HG03175 (cell line): Measurements from ENCODE around the gene IQGAP1.
"Not testable (repeated sequence)": the region's sequence is repeated elsewhere in the genome, so short reads cannot be mapped to it uniquely, and the experiment has no call there.

Experiments used
- ATAC-seq: cut with Tn5 transposase; IDR thresholded peaks from one replicate; pipeline ENCODE4 v1.9.1; 2021; ENCODE audit warnings: mild to moderate bottlenecking, moderate library complexity; ENCODE audit not compliant: unreplicated experiment

IQGAP1 gene, protein sequence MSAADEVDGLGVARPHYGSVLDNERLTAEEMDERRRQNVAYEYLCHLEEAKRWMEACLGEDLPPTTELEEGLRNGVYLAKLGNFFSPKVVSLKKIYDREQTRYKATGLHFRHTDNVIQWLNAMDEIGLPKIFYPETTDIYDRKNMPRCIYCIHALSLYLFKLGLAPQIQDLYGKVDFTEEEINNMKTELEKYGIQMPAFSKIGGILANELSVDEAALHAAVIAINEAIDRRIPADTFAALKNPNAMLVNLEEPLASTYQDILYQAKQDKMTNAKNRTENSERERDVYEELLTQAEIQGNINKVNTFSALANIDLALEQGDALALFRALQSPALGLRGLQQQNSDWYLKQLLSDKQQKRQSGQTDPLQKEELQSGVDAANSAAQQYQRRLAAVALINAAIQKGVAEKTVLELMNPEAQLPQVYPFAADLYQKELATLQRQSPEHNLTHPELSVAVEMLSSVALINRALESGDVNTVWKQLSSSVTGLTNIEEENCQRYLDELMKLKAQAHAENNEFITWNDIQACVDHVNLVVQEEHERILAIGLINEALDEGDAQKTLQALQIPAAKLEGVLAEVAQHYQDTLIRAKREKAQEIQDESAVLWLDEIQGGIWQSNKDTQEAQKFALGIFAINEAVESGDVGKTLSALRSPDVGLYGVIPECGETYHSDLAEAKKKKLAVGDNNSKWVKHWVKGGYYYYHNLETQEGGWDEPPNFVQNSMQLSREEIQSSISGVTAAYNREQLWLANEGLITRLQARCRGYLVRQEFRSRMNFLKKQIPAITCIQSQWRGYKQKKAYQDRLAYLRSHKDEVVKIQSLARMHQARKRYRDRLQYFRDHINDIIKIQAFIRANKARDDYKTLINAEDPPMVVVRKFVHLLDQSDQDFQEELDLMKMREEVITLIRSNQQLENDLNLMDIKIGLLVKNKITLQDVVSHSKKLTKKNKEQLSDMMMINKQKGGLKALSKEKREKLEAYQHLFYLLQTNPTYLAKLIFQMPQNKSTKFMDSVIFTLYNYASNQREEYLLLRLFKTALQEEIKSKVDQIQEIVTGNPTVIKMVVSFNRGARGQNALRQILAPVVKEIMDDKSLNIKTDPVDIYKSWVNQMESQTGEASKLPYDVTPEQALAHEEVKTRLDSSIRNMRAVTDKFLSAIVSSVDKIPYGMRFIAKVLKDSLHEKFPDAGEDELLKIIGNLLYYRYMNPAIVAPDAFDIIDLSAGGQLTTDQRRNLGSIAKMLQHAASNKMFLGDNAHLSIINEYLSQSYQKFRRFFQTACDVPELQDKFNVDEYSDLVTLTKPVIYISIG (N-terminal part only)

DNA sequence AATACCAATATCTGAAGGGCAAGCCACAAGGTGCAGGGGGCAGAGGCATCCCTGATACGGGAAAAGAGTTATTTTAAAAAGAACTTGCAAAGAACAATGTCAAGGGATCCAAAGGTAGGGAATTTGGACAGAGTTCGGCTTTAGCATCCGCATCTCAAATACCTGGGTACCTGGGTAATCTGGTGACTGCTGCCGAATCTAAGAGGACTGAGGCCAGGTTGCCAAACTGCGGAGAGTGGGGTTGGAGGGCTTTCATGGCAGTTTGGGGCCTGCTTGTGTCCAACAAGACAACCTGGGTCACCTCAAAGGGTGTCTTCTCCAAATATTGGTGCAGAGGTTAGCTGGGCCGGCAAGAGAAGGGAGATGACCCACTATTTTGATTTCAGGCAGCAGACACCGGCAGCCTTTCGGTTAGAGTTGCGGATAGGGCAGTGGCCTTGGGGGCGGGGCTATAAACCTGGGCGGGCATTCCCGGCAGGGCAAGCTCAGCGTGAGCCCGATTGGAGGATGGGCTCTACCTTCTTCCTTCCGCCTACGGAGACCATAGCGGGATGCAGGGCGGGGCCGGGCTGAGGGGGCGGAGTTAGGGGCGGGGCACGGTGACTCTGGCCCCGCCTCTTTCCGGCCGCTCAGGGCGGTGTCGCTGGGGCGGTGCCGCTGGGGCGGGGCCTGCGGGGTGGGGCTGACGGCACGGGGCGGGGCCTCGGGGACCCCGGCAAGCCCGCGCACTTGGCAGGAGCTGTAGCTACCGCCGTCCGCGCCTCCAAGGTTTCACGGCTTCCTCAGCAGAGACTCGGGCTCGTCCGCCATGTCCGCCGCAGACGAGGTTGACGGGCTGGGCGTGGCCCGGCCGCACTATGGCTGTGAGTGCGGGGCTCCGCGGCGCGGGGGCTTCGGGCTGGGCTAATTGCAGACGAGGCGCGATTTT, at the start of gene IQGAP1:
Gene IQGAP1, plus strand, starts transcription at position 709 of the 928 bp plus-strand sequence. Its CDS starts 100 bp downstream, at position 809.
- peak; percentile 92 for ATAC-seq

DNA sequence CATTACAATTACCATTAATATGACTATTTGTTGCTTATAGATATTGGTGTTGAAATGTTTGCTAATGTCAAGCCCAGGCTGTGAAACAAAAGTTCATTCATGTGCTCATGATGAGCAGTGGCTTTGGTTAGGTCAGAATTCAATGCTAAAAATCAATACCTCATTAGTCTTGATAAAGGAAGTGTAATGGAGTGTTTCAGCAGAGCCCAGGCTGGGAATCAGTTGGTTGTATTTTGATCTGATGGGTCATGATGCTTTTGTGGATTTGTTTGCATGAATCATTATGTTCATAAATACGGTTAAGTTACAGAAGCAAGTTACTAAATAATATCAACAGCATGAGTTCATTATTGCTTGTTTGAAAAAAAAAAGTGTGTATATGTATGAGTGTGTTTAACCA, 49.5 kb upstream of the IQGAP1 start:
- no peak for ATAC-seq

GRCh38 chr15:90340345-90340744, 47.7 kb upstream of the IQGAP1 start:
- no peak for ATAC-seq

GRCh38 chr15:90343302-90343790, 44.7 kb upstream of the IQGAP1 start:
- no peak for ATAC-seq

DNA sequence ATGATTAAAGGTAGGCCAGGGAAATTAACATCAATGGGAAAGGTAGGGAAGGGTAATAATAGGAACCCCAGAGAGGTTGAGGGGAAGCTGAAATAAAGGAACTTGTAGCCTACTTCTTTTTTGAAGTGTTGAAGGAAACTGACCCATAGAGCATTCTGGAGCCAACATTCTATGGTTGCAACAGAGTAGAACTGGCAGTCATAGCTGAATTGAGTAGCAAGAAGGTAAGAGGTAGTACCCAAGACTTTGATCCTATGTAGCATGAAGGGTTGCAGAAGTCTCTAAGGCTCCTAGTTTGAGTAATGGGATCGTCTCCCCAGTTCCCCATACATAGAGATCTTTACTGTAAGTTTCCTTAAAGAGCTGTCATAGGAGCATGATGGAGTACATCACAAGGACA, 43.4 kb upstream of the IQGAP1 start:
- no peak for ATAC-seq

- ATAC-seq: no peak
Measured at GRCh38 chr15:90345857-90346256, 42.2 kb upstream of the IQGAP1 start.

DNA sequence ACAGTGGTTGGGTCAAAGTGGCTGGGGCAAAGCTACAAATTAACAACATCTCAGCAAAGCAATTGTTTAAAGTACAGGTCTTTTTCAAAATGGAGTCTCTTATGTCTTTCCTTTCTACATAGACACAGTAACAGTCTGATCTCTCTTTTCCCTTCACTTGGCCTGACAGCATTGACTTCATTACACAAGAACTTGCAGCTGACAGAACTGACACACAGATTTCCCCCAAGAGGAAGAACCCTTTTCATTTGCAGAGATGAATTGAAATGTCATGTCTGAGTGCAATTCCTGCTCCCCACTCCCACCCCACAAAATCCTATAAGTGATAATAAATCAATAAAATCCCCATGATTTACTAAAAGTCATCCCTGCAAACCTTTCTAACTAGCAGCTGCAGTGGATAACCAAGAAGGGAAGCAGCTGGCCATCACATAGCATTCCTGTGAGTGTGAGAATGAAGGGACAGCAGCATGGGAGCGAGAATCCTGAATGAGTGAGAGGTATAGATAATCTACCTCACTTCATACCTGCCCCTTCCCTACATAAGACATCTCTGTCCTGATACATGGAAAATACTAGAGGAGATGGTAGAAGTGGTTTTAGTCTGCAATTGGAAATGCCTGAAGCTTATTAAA, 40.5 kb upstream of the IQGAP1 start:
- not testable (repeated sequence) for ATAC-seq

DNA sequence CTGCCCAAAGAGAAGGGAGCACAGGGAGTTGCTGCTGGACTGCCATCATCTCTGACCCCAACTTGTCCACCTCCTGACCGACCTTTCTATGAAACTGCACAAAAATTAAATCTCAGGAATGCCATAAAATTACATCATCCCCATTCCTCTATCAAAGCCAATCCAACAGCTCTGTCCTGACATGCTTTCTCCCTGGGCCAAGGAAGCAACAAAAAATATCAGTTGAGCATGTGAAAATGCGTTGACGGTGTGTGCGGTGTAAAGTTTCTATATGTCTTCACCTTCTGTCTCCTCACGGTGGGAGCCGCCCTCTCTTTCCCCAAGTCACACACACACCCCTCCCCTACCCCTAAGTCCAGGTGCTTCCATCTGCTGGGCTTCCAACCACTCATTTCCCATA, 39.6 kb upstream of the IQGAP1 start:
- ATAC-seq: no peak

- no peak for ATAC-seq
Measured at GRCh38 chr15:90349072-90349471, 39.0 kb upstream of the IQGAP1 start.

- no peak for ATAC-seq
Measured at GRCh38 chr15:90349821-90350220, 38.2 kb upstream of the IQGAP1 start.

- no peak for ATAC-seq
Measured at GRCh38 chr15:90351479-90352106, 36.4 kb upstream of the IQGAP1 start.

DNA sequence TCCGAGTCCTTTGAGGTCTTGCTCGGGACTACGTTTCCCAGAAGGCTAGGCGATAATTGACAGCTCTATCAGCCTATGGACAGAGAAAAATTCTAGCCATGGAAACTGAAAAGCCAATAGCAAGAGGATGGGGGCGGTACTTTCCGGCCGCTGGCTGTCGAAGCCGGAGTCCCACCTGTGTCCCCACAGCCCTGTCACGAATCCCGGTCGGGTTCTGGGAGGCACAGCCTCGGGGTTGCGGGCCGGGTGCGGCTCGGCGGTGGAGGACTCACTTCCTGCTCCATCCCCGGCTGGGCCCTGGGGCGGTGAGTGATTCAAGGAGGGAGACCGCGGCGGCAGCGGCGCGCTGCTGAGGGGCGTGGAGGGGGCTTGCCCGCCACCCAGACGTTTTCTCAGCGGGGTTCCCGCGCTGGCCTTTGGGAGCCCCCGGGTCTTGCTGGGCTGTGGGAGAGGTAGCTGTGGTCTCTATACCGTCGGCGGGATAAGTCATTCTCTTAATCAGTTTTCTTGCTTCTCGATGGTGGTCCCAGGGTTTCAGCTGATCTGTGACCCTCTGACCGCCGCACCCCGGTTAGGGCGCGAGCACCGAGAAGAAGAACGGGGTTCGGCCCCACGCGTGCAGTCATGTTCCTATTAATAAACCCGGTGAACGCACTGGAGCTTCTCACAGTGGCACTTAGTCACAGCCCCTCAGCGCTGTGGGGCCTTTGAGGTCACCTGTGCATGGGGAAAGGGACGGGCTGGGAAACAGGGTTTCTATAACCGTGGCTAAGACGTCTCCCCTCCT, 35.7 kb upstream of the IQGAP1 start, which contains the start of gene ZNF774:
Gene ZNF774, plus strand, starts transcription at position 178 of the 787 bp plus-strand sequence. CDS start 2,377 bp downstream, outside the sequence.
- ATAC-seq: peak; percentile 99

DNA sequence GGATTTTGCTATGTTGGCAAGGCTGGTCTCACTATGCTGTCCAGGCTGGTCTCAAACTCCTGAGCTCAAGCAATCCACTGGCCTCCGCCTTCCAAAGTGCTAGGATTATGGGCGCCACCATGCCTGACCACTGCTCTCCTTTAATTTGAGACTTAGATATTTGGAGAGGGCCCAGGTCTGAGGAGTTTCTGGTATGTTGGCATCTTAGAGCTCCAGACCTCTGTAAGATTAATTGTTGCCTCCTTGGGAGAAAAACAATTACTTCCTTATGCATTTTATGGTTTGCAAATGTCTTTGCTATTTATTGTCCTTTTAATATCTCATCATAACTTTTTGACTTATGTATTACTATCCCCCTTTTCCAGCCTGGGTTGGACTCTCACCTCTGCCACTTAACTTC, 33.1 kb upstream of the IQGAP1 start:
- ATAC-seq: no peak

- no peak for ATAC-seq
Measured at GRCh38 chr15:90358124-90359033, 29.7 kb upstream of the IQGAP1 start.

- no peak for ATAC-seq
Measured at GRCh38 chr15:90360746-90361145, 27.3 kb upstream of the IQGAP1 start.

- no peak for ATAC-seq
Measured at GRCh38 chr15:90362936-90363212, 25.2 kb upstream of the IQGAP1 start.

DNA sequence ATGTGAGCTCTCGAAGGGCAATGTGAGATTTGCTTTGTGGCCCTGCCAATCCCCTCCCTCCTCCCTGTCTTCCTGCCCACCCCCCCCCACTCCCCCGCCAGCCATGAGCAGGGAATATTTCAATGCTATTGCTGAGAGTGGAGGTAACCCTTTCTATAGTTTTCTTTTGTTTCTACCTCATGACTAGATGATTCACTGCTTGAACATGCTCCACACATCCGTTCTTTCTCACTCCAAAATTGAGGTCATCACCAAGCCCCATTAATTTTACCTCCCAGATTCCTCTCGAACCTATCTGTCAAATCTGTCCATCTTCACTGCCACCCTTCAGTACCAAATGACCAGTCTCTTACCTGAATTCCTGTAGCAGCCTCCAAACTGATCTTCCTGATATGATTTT, 23.8 kb upstream of the IQGAP1 start:
- no peak for ATAC-seq
